Posterior vena cava (tissue), 2 donors: ENCODE results near the gene MEIOB. TPM values are rescaled to one million over a fixed set of nuclear protein-coding genes. Genes with fewer than 3 reads are reported as not detected.
A peak's percentile ranks its signal among the peaks of the same experiment; 100 is the strongest.

Source experiments
- DNase-seq: peaks from one replicate; pipeline ENCODE4 v3.0.0-alpha.2; 2020; ENCODE audit warnings: low spot score
- intact Hi-C, 2 donors: fragments of 100-400 bp; cut with DNase I; formaldehyde crosslinking; loops; one replicate each; pipeline versions ENCODE4 v1.14.1 to v1.14.2; 2022 to 2023
- total RNA-seq, 2 donors: library from RNA; stranded (reverse); fragmentation: NEBNext Ultra II Directional; extraction: Animal tissue kit (Norgen Biotek cat#: 25700); gene quantifications; one replicate each; pipeline ENCODE4 v1.2.1, GENCODE V29; 2021
- donor health status: DM: yes; HTN: yes; CAD: no.
- donor health status: DM: yes; HTN: yes; CAD: no.

Gene MEIOB
- total RNA-seq, 2 donors from 2014 or later: not detected

DNA sequence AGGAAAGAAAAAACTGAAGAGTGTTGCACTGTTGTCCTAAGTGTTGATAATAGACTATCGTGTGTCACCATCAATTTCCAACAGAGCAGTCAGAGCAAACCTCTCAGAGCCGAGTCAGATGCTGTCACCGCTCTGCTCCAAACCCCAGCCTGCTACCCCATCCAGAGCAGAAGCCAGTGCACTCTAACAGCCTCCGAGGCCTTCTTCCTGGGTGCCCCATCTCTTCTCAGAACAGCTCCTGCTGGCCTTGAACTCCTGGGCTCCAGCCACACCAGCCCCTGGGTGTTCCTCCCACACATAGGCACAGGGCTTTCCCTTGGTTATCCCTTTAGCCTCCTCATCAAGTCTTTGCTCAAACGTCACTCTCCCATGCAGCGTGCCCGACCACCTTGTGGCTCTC is 21.0 kb downstream of the MEIOB start:
- intact Hi-C loops: loop anchor here in 1 of 2 donors (5.0 kb wide), 1 partner anchor 71 kb away; no protein-coding TSS in a partner anchor

GRCh38 chr16:1846416-1846815 is 25.5 kb downstream of the MEIOB start:
- intact Hi-C loops: no loop called here
- DNase-seq: no peak

More for the DNA sequence above, 21.0 kb downstream of the MEIOB start:
- DNase-seq: no peak

DNA sequence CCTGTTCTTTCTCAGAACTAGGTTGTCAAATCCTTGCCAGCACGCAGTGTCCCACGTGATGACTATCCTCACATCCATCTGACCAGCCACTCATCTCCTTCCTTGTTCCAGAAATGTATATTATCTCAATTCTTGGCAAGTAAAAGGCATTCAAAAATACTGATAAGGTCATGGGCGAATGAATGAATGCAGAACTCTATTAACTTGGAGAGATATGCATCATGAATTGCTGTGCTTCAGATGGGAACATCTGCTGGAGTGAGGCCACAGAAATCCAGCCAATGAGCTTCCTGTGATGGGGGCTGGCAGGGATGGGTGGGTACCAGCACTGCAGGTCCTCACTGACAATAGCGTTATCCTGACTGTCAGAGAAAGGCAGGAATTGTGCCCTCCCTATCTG is 26.0 kb downstream of the MEIOB start:
- no peak for DNase-seq
- intact Hi-C loops: no loop called here

DNA sequence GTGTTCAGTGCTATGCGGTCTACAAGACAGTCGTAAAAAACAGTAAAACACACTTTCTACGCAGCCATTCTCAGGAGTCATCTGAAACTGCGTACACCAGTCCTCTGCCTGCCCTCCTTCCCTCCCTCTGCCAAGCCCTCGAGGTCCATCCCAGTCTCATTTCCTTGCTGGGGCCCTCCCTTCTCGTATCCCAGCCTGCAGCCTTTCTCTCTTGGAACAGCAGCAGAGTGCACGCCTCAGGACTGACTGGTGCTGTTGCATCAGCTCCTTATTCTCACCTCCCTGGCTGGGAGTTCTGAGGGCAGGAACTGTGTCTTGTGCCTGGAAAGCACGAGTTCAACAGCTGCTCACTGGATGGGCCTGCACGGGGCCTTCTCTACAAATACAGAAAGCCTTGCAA is 32.4 kb downstream of the MEIOB start:
- DNase-seq: no peak
- intact Hi-C loops: no loop called here

DNA sequence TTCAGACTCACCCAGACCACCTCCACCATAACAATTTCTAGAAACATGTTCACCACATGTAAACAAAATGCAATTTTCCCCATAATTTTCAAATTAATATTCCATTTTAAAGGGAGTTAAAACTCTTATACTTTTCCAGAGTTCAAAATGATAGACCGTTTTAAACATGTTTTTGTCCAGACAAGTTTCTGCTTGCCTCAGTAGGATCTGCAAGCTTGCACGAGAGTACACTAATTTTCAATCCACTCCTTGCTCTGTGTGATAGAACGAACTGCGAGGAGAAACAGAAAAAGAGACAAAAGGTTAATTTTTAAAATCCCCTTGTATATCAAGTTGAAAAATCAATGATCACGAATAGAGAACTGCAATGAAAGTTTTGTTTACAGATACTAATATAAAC is 37.9 kb downstream of the MEIOB start:
- intact Hi-C loops: no loop called here
- DNase-seq: no peak

- intact Hi-C loops: no loop called here
- no peak for DNase-seq
Observed at GRCh38 chr16:1832838-1833454, 39.0 kb downstream of the MEIOB start.

DNA sequence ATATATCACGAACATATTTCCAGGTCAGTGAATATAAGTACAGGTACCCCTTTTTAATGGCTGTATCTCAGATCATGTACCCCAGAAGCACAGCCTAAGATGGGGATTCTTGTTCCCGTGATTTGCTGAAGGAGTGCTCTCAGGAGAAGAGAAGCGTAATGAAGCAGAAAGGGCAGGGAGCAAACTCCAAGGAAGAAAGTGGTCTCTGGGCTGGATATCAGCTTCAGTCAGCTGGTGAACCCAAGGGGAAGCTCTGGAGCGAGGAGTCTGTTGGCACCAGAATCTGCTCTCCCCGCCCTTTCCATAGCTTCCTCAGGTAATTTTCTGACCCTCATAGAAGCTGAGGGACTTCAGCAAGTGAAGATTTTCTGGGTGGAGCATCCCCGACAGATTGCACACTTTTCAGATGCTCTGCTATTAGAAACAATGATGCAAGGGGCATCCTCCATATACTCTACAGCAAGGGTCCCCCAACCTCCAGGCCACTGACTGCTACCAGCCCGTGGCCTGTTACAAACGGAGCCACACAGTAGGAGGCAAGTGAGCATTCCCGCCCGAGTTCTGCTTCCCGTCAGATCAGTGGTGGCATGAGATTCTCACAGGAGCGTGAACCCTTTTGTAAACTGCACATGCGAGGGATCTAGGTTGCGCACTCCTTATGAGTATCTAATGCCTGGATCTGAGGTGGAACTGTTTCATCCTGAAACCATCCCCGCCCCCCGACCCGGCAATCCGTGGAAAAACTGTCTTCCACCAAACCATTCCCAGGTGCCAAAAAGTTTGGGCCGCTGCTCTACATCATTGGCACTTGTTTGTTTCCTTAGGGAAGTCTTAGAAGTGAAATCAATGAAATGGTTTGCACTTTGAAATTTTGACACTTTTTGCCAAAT is 40.5 kb downstream of the MEIOB start:
- DNase-seq: no peak
- intact Hi-C loops: no loop called here

- no peak for DNase-seq
- intact Hi-C loops: no loop called here
Observed at GRCh38 chr16:1830213-1830612, 41.8 kb downstream of the MEIOB start.

DNA sequence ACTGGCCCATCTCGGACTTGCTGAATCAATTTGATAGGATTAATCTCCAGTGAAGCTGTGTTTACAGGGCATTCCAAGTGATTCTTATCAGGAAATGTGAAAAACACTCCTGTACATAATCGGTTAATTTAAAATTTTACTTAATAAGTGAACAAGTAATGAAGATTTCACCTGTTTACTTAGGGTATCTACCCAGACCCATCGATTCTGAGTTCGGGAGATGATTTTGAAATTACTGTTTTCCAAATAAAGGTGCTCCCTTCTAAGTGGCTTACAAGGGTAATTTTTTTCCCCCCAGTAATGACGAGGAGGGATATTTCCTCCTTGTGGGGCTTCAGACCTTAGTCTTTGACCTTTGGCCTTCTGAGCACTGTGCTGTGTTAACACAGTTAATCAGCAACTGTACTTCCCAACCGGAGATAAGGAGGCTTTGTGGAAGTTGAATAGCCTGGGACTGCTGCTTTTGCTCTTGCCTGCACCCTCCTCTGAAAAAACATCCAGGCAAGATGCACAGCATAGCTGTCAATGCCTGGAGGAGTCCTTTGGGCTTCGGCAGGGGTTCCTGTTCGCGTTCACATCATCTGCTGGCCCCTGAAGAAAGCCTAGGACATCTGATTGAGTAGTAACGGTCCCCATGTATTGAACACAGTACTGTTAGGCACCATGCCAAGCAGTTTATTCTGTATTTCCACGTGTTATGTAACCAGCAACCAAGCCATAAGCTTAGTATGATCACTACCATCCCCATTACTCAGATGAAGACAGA is 43.1 kb downstream of the MEIOB start:
- intact Hi-C loops: loop anchor here in 1 of 2 donors (10.0 kb wide), 1 partner anchor 1756 kb away; no protein-coding TSS in a partner anchor
- DNase-seq: no peak

- intact Hi-C loops: loop anchor here in 1 of 2 donors (10.0 kb wide), 1 partner anchor 1758 kb away; no protein-coding TSS in a partner anchor
- DNase-seq: peak; percentile 98
Observed at GRCh38 chr16:1826691-1827573, 45.0 kb downstream of the MEIOB start, which contains the start of the genes FAHD1 and HAGH. FAHD1 (plus strand) TSS chr16:1827206; CDS start chr16:1827239, 33 bp downstream. HAGH (minus strand) TSS chr16:1826825; CDS start chr16:1826787, 38 bp downstream.

DNA sequence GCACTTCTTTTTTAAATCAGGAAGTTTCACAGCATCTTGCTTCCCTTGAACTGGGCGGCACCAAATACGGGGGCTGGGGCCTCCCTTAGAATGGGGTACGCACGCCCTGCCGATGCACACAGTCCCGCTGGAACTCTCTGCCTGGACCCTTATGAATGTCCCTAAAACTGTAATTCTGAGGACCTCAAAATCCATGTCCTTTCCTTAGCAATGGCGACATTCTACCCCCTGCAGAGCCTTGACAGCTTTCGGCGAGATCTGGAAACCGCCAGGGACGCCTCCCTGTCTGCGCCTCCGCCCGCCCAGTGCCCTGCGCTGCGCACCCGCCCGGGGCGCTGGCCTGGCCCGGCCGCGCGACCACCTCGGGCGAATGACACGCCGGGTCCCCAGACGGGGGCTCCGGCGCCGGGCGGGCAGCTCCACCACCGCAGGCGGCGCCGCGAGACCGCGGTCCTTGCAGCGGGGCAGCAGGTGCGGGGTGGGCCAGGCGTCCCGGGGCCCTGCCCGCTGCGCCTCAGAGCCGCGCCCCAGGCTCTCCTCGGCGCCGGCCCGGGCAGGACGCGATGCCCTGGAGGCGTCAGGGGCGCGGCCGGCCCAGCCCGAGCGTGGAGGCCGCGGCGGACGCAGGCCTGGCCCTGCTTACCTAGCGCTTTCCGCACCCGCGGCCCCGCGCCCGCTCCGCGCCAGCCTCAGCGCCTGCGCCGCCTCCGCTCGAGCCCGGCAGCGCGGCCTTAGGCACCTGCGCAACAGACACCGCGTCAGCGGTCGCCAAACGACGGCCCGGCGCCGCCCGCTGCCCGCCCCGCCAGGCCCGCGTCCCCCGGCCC is 45.9 kb downstream of the MEIOB start:
- DNase-seq: peak; percentile 78
- intact Hi-C loops: loop anchor here in 1 of 2 donors (10.0 kb wide), 1 partner anchor 1759 kb away; no protein-coding TSS in a partner anchor

DNA sequence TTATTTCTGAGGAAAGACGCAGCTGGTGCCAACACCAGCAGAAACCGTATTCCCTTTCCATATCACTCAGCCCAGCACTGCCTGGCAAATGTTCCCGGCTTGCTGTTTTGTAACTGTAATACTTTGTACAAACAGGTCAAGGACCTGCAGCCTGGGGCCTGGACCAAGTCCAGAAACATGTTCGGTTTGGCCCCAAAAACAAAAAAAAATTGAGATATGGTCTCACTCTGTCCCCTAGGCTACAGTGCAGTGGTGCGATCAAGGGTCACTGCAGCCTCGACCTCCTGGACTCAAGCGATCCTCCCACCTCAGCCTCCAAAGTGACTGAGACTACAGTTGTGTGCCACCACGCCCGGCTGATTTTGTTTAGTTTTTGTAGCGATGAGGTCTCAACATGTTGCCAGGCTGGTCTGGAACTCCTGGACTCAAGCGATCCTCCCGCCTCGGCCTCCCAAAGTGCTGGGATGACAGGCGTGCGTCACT is 46.5 kb downstream of the MEIOB start:
- DNase-seq: peak; percentile 78
- intact Hi-C loops: loop anchor here in 1 of 2 donors (10.0 kb wide), 1 partner anchor 1759 kb away; no protein-coding TSS in a partner anchor

GRCh38 chr16:1823821-1824220 is 48.1 kb downstream of the MEIOB start:
- DNase-seq: no peak
- intact Hi-C loops: loop anchor here in 1 of 2 donors (10.0 kb wide), 1 partner anchor 1761 kb away; no protein-coding TSS in a partner anchor

- no peak for DNase-seq
- intact Hi-C loops: loop anchor here in 1 of 2 donors (10.0 kb wide), 1 partner anchor 1762 kb away; no protein-coding TSS in a partner anchor
Observed at GRCh38 chr16:1822801-1823200, 49.2 kb downstream of the MEIOB start.

DNA sequence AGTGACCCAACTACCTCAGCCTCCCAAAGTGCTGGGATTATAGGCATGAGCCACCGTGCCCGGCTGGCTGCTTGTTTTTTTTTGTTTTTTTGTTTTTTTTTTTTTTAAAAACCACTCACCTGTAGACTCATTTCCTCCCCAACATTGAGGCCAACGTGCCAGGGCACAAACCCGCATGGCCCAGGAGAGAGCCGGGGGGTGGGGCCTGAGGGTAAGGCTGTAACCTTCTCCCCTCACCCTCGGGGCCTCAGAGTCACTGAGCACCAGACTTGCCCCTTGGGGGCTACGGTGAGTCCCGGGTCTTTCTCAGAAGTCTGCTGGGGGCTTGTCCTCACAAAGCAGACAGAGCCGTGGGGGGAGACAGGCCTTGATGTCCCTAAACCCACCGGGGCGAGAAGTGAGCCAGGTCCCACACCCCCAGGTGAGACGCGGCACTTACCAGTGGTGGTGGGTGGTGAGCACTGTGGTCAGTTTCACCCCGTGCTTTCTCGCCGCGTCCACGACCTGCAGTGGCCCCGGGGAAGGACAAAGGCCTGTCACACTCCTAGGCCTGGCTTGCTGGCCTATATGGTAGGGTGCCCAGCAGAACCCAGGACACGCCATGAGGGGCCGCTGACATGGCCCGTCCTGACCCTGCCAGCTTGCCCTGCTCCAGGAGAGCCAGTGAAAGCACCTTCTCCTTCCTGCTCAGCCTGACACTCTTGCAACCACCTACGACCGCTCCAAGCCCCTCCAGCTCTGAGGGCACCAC is 49.9 kb downstream of the MEIOB start:
- intact Hi-C loops: loop anchor here in 1 of 2 donors (10.0 kb wide), 1 partner anchor 1763 kb away; no protein-coding TSS in a partner anchor
- DNase-seq: peak; percentile 74

DNA sequence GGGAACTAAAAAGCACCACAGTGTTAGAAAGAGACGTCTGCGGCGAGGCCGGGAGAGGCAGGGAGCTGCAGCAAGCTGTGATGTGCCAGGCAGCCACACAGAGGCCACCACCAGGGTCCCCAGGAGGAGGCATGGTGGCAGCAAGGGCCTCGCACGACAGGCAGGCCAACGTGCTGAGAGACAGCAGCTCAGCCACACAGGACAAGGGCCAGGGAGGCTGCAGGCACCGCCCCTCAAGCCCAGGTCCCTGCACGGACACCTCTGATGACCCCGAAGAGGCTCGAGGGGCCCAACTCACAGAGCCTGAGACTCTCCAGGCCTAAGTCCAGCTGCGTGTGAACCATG is 51.0 kb downstream of the MEIOB start:
- intact Hi-C loops: loop anchor here in 1 of 2 donors (10.0 kb wide), 1 partner anchor 1764 kb away; no protein-coding TSS in a partner anchor
- peak; percentile 73 for DNase-seq
